ENCODE measurements around the gene ZFP91.

DNA sequence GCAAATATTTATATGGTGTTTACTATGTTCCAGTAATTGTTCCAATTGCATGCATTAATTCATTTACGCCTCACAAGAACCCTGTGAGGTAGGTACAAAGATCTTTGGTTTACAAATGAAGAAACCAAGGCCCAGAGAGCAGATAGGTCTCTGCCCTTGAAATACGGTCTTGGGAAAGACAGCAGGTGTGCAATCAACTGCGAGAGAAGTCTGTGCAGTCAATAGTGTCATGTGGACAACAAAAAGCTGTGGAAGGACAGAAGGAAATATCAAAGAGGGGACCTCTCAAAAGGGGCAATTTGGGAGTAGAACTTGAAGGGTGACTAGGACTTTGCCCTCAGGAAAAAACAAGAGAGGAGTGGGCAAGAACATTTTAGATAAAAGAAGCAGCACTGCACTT lies 52.5 kb downstream of the ZFP91 start:
- TF ChIP-seq, protein P1, sequence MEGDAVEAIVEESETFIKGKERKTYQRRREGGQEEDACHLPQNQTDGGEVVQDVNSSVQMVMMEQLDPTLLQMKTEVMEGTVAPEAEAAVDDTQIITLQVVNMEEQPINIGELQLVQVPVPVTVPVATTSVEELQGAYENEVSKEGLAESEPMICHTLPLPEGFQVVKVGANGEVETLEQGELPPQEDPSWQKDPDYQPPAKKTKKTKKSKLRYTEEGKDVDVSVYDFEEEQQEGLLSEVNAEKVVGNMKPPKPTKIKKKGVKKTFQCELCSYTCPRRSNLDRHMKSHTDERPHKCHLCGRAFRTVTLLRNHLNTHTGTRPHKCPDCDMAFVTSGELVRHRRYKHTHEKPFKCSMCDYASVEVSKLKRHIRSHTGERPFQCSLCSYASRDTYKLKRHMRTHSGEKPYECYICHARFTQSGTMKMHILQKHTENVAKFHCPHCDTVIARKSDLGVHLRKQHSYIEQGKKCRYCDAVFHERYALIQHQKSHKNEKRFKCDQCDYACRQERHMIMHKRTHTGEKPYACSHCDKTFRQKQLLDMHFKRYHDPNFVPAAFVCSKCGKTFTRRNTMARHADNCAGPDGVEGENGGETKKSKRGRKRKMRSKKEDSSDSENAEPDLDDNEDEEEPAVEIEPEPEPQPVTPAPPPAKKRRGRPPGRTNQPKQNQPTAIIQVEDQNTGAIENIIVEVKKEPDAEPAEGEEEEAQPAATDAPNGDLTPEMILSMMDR (conservative IDR thresholded peaks at IDR 0.05; ENCODE audit: low read depth, low read length), result no peak
- no peak for TF ChIP-seq POLR2A (IDR thresholded peaks at IDR 0.05; ENCODE audit: low read depth, low read length)
- TF ChIP-seq, protein P2, sequence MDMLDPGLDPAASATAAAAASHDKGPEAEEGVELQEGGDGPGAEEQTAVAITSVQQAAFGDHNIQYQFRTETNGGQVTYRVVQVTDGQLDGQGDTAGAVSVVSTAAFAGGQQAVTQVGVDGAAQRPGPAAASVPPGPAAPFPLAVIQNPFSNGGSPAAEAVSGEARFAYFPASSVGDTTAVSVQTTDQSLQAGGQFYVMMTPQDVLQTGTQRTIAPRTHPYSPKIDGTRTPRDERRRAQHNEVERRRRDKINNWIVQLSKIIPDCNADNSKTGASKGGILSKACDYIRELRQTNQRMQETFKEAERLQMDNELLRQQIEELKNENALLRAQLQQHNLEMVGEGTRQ (IDR thresholded peaks at IDR 0.05; ENCODE audit: low read depth, low read length), result no peak
- no peak for TF ChIP-seq RAD21 (IDR thresholded peaks at IDR 0.05; ENCODE audit: low read length)
- no peak for TF ChIP-seq RFX5 (IDR thresholded peaks at IDR 0.05; ENCODE audit: low read depth, low read length)
- TF ChIP-seq, protein P3, sequence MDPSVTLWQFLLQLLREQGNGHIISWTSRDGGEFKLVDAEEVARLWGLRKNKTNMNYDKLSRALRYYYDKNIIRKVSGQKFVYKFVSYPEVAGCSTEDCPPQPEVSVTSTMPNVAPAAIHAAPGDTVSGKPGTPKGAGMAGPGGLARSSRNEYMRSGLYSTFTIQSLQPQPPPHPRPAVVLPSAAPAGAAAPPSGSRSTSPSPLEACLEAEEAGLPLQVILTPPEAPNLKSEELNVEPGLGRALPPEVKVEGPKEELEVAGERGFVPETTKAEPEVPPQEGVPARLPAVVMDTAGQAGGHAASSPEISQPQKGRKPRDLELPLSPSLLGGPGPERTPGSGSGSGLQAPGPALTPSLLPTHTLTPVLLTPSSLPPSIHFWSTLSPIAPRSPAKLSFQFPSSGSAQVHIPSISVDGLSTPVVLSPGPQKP (IDR thresholded peaks at IDR 0.05; ENCODE audit: borderline replicate concordance, low read depth, low read length), result no peak
- no peak for TF ChIP-seq SMC3 (IDR thresholded peaks at IDR 0.05; ENCODE audit: low read depth, low read length)
- TF ChIP-seq MXI1 (IDR thresholded peaks at IDR 0.05; ENCODE audit: borderline replicate concordance, low read depth, low read length), result no peak
